SU-DHL-6 (cell line): ENCODE data around the gene NBPF9.
"Not testable (repeated sequence)": the region's sequence is repeated elsewhere in the genome, so short reads cannot be mapped to it uniquely, and the experiment has no call there.

Experiments
- H2AFZ ChIP-seq: fragments of 200-600 bp; sonication (generic); 2 replicates; pipeline ENCODE4 v1.6.1; 2014; ENCODE audit warnings: low read depth, mild to moderate bottlenecking, moderate library complexity, mixed read lengths, antibody characterized with exemption, low read length; ENCODE audit not compliant: severe bottlenecking
- H3F3A ChIP-seq: fragments of 200-600 bp; shearing (Covaris generic); 2 replicates; pipeline ENCODE4 v1.6.0; 2016; ENCODE audit warnings: antibody characterized with exemption, mild to moderate bottlenecking; ENCODE audit not compliant: insufficient read depth
- H3K27ac ChIP-seq: fragments of 200-600 bp; sonication (generic); 2 replicates; pipeline ENCODE4 v1.5.1; 2016; ENCODE audit warnings: low read depth, mild to moderate bottlenecking, low read length, moderate library complexity, mixed read lengths
- H3K27me3 ChIP-seq: fragments of 200-600 bp; sonication (generic), shearing (Covaris generic); 2 replicates; pipeline ENCODE4 v1.6.0; 2014; ENCODE audit warnings: mild to moderate bottlenecking, low read length
- H3K36me3 ChIP-seq: fragments of 200-600 bp; sonication (generic); 2 replicates; pipeline ENCODE4 v1.6.1; 2014; ENCODE audit warnings: mild to moderate bottlenecking, low read length, mixed read lengths
- H3K4me2 ChIP-seq: fragments of 300-600, 200-600 bp; shearing (Covaris generic), sonication (generic); 2 replicates; pipeline ENCODE4 v1.6.0; 2014; ENCODE audit warnings: low read length, low read depth, mild to moderate bottlenecking; ENCODE audit not compliant: poor library complexity, severe bottlenecking
- H3K4me3 ChIP-seq: fragments of 200-600 bp; sonication (generic); 2 replicates; pipeline ENCODE4 v1.5.1; 2014; ENCODE audit warnings: antibody characterized with exemption, low read length, mild to moderate bottlenecking, mixed read lengths; ENCODE audit not compliant: insufficient read depth, poor library complexity, severe bottlenecking
- H3K79me2 ChIP-seq: fragments of 200-600 bp; sonication (generic); 2 replicates; pipeline ENCODE4 v1.6.1; 2014; ENCODE audit warnings: mild to moderate bottlenecking, low read length, moderate library complexity; ENCODE audit not compliant: insufficient read depth
- H3K9ac ChIP-seq: fragments of 200-600 bp; sonication (generic); 2 replicates; pipeline ENCODE4 v1.7.0; 2014; ENCODE audit warnings: mild to moderate bottlenecking, low read length
- H3K9me2 ChIP-seq: fragments of 200-600 bp; sonication (generic); replicated peaks from 2 replicates; pipeline ENCODE4 v1.6.1; 2014; ENCODE audit warnings: low read length; ENCODE audit not compliant: insufficient read depth
- H3K9me3 ChIP-seq: fragments of 200-600 bp; sonication (generic); 2 replicates; pipeline ENCODE4 v1.6.1; 2014; ENCODE audit warnings: low read length, mixed read lengths; ENCODE audit not compliant: insufficient read depth
- H4K20me1 ChIP-seq: fragments of 200-600 bp; sonication (generic); 2 replicates; pipeline ENCODE4 v1.6.1; 2014; ENCODE audit warnings: low read depth, mild to moderate bottlenecking, antibody characterized with exemption, low read length, moderate library complexity, mixed read lengths

The NBPF9 gene, protein sequence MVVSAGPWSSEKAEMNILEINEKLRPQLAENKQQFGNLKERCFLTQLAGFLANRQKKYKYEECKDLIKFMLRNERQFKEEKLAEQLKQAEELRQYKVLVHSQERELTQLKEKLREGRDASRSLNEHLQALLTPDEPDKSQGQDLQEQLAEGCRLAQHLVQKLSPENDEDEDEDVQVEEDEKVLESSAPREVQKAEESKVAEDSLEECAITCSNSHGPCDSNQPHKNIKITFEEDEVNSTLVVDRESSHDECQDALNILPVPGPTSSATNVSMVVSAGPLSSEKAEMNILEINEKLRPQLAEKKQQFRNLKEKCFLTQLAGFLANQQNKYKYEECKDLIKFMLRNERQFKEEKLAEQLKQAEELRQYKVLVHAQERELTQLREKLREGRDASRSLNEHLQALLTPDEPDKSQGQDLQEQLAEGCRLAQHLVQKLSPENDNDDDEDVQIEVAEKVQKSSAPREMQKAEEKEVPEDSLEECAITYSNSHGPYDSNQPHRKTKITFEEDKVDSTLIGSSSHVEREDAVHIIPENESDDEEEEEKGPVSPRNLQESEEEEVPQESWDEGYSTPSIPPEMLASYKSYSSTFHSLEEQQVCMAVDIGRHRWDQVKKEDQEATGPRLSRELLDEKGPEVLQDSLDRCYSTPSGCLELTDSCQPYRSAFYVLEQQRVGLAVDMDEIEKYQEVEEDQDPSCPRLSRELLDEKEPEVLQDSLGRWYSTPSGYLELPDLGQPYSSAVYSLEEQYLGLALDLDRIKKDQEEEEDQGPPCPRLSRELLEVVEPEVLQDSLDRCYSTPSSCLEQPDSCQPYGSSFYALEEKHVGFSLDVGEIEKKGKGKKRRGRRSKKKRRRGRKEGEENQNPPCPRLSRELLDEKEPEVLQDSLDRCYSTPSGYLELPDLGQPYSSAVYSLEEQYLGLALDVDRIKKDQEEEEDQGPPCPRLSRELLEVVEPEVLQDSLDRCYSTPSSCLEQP (N-terminal part only)

DNA sequence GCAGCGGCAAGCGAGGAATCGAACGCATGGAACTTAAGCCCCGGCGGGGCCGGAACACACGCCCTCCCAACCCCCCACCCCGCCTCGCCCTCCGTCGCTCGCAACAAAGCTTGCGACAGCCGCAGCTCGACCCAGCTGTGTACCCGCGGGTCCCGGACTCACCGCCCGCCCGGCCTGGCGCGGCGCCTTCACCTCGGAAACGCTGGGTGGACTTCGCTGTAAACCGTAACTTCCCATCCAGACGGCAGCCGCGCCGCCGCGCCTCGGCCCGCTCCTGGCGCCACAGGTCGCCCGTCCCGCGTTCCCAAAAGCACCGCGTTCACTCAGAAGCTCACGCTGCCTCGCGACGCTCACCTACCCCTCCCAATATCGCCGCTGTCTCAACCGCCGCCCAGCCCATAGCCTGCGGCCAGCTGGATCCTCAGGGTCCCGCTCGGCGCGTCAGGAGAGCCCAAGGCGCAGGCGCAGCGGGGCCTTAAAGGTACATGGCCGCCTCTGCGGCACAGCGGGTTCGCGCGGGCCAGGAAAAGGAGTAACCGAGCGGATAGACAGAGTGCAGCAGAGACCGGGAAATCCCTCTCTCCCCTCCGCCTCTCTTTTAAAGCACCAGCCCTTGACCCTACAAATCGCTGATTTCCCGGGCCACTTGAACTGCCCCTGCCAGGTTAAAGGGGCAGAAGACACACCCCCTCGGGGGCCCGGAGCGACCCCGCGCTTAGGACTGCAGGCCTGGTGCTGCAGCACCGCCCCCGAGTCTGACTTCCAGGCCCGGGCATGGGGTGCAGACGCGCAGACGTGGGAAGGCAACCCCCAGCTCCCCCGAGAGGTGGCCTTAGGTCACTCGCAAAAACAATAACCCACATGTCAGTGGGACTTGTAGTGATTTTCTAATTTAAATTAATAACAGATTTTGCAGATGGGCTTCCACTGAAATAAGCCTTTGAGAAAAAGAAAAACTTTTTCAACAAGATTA is at the start of gene NBPF9:
Gene NBPF9, minus strand, starts transcription at position 443 of the 973 bp plus-strand sequence. CDS start 21,412 bp downstream, outside the sequence.
- H2AFZ ChIP-seq, H3F3A ChIP-seq, H3K4me3 ChIP-seq, H3K9me3 ChIP-seq, H4K20me1 ChIP-seq, H3K36me3 ChIP-seq, H3K9me2 ChIP-seq, H3K27me3 ChIP-seq, H3K27ac ChIP-seq, H3K79me2 ChIP-seq: not testable (repeated sequence)
- H3K9ac ChIP-seq: peak within 1 kb of the TSS; percentile 31; the same call in 1 of the 2 replicates
- H3K4me2 ChIP-seq: peak within 1 kb of the TSS; percentile 34

DNA sequence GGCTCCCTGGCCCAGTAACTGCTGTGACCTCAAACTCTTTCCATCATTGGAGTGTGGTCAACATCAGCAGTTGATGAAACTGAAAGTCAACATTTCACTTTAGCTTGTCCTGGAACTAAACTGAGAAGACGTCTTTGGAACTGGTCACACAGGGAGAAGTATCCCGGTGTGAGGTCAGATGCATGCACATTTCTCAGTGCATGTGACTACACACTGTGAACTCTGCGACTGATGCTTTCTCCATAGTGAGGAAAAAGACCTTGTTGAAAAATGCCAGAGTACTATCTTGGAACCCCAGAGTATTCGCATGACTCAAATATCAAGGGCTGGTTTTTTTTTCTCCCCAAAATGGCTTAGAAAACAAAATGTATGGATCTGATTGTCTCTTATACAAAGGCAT is 46.6 kb upstream of the NBPF9 start:
- not testable (repeated sequence) for H4K20me1 ChIP-seq, H3K4me3 ChIP-seq, H3K27me3 ChIP-seq, H3K9me3 ChIP-seq, H3K9me2 ChIP-seq, H3K27ac ChIP-seq, H3K79me2 ChIP-seq, H3K36me3 ChIP-seq, H2AFZ ChIP-seq, H3F3A ChIP-seq, H3K4me2 ChIP-seq, H3K9ac ChIP-seq

DNA sequence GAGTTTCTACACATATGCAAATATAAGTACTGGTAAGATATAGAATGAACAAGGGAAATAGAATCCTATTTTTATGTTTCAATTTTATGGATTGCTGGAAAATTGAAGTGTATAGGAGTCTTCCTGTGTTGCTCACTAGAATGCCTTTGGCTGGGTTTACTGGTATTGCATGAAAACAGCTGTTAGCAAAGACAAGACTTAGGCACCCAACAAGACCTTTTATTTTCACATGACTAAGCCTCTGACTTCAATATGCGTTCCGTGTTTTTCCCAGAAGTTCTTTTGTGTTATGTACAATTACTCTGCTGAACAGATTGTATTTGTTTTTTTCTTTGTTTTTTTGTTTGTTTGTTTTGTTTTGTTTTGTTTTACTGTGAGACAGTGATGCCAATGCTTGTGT is 34.2 kb upstream of the NBPF9 start:
- not testable (repeated sequence) for H3K9me3 ChIP-seq, H3K9ac ChIP-seq, H4K20me1 ChIP-seq, H2AFZ ChIP-seq, H3K79me2 ChIP-seq, H3K4me2 ChIP-seq, H3K36me3 ChIP-seq, H3K4me3 ChIP-seq, H3K27me3 ChIP-seq, H3K27ac ChIP-seq, H3K9me2 ChIP-seq, H3F3A ChIP-seq

DNA sequence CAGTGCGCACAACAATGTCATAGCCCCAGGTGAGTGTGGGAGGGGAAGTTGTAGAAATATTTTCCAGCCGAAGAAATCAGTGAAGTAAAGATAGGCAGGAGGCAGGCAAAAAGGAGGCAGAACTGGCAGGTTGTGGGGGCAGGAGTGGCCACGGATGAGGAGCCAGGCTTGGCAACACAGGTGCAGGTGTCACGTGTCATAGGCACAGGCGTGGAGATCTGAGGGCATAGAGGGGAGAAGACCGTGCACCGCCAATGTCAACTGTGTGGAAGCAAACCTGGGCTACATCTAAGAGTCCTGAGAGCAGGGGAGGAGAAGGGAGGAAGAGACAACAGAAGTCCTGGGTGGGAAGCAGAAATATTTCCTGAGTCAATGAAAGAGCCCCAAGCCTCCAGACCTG is 27.6 kb upstream of the NBPF9 start:
- not testable (repeated sequence) for H3K9me3 ChIP-seq, H3K27me3 ChIP-seq, H3K9ac ChIP-seq, H3K9me2 ChIP-seq, H2AFZ ChIP-seq, H3K36me3 ChIP-seq, H3F3A ChIP-seq, H4K20me1 ChIP-seq, H3K79me2 ChIP-seq, H3K4me2 ChIP-seq, H3K4me3 ChIP-seq, H3K27ac ChIP-seq

DNA sequence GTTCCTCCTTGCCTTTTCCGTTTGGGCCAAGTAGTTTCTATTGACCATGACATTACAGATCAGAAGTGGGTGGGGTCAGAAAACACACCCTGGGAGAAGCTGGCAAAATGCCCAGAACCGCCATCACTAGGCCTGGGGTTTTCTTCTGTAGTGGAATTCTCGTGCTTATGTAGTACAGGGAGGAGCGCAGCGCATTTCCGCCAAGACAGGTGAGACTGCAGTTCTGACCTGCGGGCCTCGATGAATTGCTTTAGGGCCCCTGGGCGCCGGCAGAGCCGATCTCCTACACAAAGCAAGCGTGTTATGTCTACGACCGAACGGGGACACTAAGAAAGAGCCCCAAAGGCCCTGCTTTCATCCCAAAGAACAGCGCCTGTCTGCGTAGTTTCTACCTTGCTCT is 25.9 kb upstream of the NBPF9 start:
- not testable (repeated sequence) for H3K9me3 ChIP-seq, H3K36me3 ChIP-seq, H2AFZ ChIP-seq, H3K9me2 ChIP-seq, H3K4me3 ChIP-seq, H3K9ac ChIP-seq, H3K27me3 ChIP-seq, H3K4me2 ChIP-seq, H3K27ac ChIP-seq, H3K79me2 ChIP-seq, H3F3A ChIP-seq, H4K20me1 ChIP-seq

DNA sequence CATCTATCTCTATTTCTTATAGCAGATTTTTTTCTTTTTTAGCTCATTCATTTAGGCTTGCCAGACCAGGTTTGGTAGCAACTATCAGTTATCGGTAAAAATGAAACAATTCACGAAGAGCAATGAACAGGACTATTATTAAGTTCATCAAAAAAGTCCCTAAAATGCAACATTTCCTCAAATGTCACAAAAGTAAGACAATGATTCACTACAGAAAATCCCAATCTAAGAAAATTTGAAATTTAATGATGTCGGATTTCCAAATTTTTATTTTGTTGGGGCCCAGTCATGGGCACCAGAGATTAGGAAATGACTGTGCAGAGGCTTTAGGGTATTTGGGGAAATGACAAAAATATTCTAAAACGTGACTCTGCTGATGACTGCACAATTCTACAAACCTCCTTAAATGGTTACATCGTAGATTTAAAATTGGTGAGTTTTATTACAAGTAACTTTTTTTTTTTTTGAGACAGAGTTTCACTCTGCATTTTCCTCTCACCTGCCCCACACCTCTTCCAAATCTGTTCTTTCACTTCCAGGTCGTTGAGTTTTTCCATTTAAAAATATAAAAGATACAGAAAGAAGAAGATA is 23.3 kb upstream of the NBPF9 start:
- H2AFZ ChIP-seq, H3F3A ChIP-seq, H3K4me2 ChIP-seq, H4K20me1 ChIP-seq, H3K27ac ChIP-seq, H3K9ac ChIP-seq, H3K79me2 ChIP-seq, H3K27me3 ChIP-seq, H3K9me3 ChIP-seq, H3K4me3 ChIP-seq, H3K9me2 ChIP-seq, H3K36me3 ChIP-seq: not testable (repeated sequence)
